Bronchial epithelial cell (primary cell): ENCODE data around the gene PER3. TPM values are rescaled to one million over a fixed set of nuclear protein-coding genes. Genes with fewer than 3 reads are reported as not detected.

Source experiments
- DNase-seq: peaks from one replicate; pipeline ENCODE4 v3.0.0-alpha.2; 2010; ENCODE audit warnings: low read depth
- FAIRE-seq: peaks from 2 replicates; lab custom pipeline; 2011; peaks lifted over from hg19 to GRCh38; lab: Jason Lieb, UNC
- H3K27me3 ChIP-seq: 2 replicates; pipeline ENCODE4 v1.5.1; 2011; ENCODE audit warnings: low read length; ENCODE audit not compliant: control insufficient read depth, insufficient read depth
- H3K36me3 ChIP-seq: 2 replicates; pipeline ENCODE4 v1.5.1; 2011; ENCODE audit warnings: low read length; ENCODE audit not compliant: control insufficient read depth, insufficient read depth
- H3K4me3 ChIP-seq: 2 replicates; pipeline ENCODE4 v1.5.1; 2011; ENCODE audit warnings: mild to moderate bottlenecking, low read depth, low read length, control low read depth
- CTCF ChIP-seq: IDR thresholded peaks from 2 replicates; pipeline ENCODE4 v1.5.1; 2011; ENCODE audit warnings: mild to moderate bottlenecking, moderate library complexity, low read length, control low read depth, inconsistent platforms; ENCODE audit not compliant: insufficient read depth, severe bottlenecking
- total RNA-seq: library from RNA; depleted of rRNA; stranded (reverse); fragments of >200 nt; gene quantifications from 2 replicates; pipeline ENCODE4 v1.2.1, GENCODE V29; 2014

PER3 gene
- total RNA-seq, 1 donor from 2014 or later: 4.5 TPM

- no peak for TF ChIP-seq CTCF
- Histone ChIP-seq H3K4me3 (no peak overlapping the region), H3K36me3 (no peaks in the 10 kb centered on the region), H3K27me3 (peaks cover 2% of the 10 kb centered on the region)
- FAIRE-seq (no peak), DNase-seq (peak; percentile 65)
These were observed 101.7 kb downstream of the PER3 start for GRCh38 chr1:7885513-7886404.

GRCh38 chr1:7886405-7886745 lies 102.3 kb downstream of the PER3 start:
- Histone ChIP-seq H3K4me3 (no peak overlapping the region), H3K36me3 (no peaks in the 10 kb centered on the region), H3K27me3 (peaks cover 2% of the 10 kb centered on the region)
- FAIRE-seq (no peak), DNase-seq (peak; percentile 77)
- TF ChIP-seq CTCF: no peak

- Histone ChIP-seq H3K4me3 (no peak overlapping the region), H3K36me3 (no peaks in the 10 kb centered on the region), H3K27me3 (peaks cover 4% of the 10 kb centered on the region)
- FAIRE-seq (peak; percentile 28), DNase-seq (no peak)
- no peak for TF ChIP-seq CTCF
These were observed 104.4 kb downstream of the PER3 start for GRCh38 chr1:7888248-7889081.

GRCh38 chr1:7890853-7891252 lies 106.8 kb downstream of the PER3 start:
- Histone ChIP-seq H3K4me3 (no peak overlapping the region), H3K36me3 (no peaks in the 10 kb centered on the region), H3K27me3 (peaks cover 4% of the 10 kb centered on the region)
- DNase-seq (no peak), FAIRE-seq (no peak)
- no peak for TF ChIP-seq CTCF

- Histone ChIP-seq H3K4me3 (no peak overlapping the region), H3K27me3 (peaks cover 4% of the 10 kb centered on the region), H3K36me3 (no peaks in the 10 kb centered on the region)
- no peak for TF ChIP-seq CTCF
- no peak for DNase-seq
- FAIRE-seq: no peak
These were observed 107.7 kb downstream of the PER3 start for GRCh38 chr1:7891804-7892203.
